ENCODE measurements around the gene TP53.
"Not testable (repeated sequence)": the region's sequence is repeated elsewhere in the genome, so short reads cannot be mapped to it uniquely, and the experiment has no call there.

TP53 gene

GRCh38 chr17:7676533-7676932 is 10.8 kb downstream of the TP53 start:
- no peak for DNase-seq (ENCODE audit: low spot score)
- no peak for FAIRE-seq

GRCh38 chr17:7674934-7675333 is 12.4 kb downstream of the TP53 start:
- FAIRE-seq (no peak), DNase-seq (ENCODE audit: low spot score) (no peak)

- no peak for FAIRE-seq
- DNase-seq (ENCODE audit: low spot score), result no peak
These were observed 14.1 kb downstream of the TP53 start for GRCh38 chr17:7673239-7673638.

GRCh38 chr17:7668482-7668881 is 18.8 kb downstream of the TP53 start:
- no peak for DNase-seq (ENCODE audit: low spot score)
- FAIRE-seq, result no peak

- DNase-seq (ENCODE audit: low spot score) (no peak), FAIRE-seq (no peak)
These were observed 19.5 kb downstream of the TP53 start for GRCh38 chr17:7667656-7668406.

GRCh38 chr17:7656958-7657609 is 30.2 kb downstream of the TP53 start:
- FAIRE-seq (no peak), DNase-seq (ENCODE audit: low spot score) (no peak)

- no peak for DNase-seq (ENCODE audit: low spot score)
- no peak for FAIRE-seq
These were observed 31.8 kb downstream of the TP53 start for GRCh38 chr17:7655541-7655840.

- FAIRE-seq (no peak), DNase-seq (ENCODE audit: low spot score) (no peak)
These were observed 32.3 kb downstream of the TP53 start for GRCh38 chr17:7654832-7655540.

GRCh38 chr17:7652388-7653356 is 34.6 kb downstream of the TP53 start:
- FAIRE-seq, result no peak
- no peak for DNase-seq (ENCODE audit: low spot score)

GRCh38 chr17:7651665-7652387 is 35.5 kb downstream of the TP53 start:
- DNase-seq (ENCODE audit: low spot score) (no peak), FAIRE-seq (no peak)

- no peak for FAIRE-seq
- DNase-seq (ENCODE audit: low spot score), result no peak
These were observed 36.1 kb downstream of the TP53 start for GRCh38 chr17:7651097-7651664.

GRCh38 chr17:7650509-7651096 is 36.7 kb downstream of the TP53 start, which contains the start of gene ATP1B2:
TSS of gene ATP1B2 (plus strand) at chr17:7650926. CDS start at chr17:7651519, 593 bp downstream.
- FAIRE-seq, result no peak
- peak; percentile 58 for DNase-seq (ENCODE audit: low spot score)

GRCh38 chr17:7647018-7647417 is 40.3 kb downstream of the TP53 start:
- FAIRE-seq, result no peak
- no peak for DNase-seq (ENCODE audit: low spot score)

GRCh38 chr17:7646457-7646856 is 40.8 kb downstream of the TP53 start:
- no peak for FAIRE-seq
- DNase-seq (ENCODE audit: low spot score), result no peak

- no peak for FAIRE-seq
- DNase-seq (ENCODE audit: low spot score), result no peak
These were observed 42.5 kb downstream of the TP53 start for GRCh38 chr17:7644775-7645174.

- FAIRE-seq; DNase-seq (ENCODE audit: low spot score): not testable (repeated sequence)
These were observed 45.7 kb downstream of the TP53 start for GRCh38 chr17:7641635-7642034.

- no peak for FAIRE-seq
- DNase-seq (ENCODE audit: low spot score), result no peak
These were observed 46.5 kb downstream of the TP53 start for GRCh38 chr17:7640783-7641182.

- FAIRE-seq (no peak), DNase-seq (ENCODE audit: low spot score) (no peak)
These were observed 51.1 kb downstream of the TP53 start for GRCh38 chr17:7636163-7636562.

GRCh38 chr17:7634384-7634783 is 52.9 kb downstream of the TP53 start:
- no peak for FAIRE-seq
- no peak for DNase-seq (ENCODE audit: low spot score)

GRCh38 chr17:7633093-7633492 is 54.2 kb downstream of the TP53 start:
- FAIRE-seq (no peak), DNase-seq (ENCODE audit: low spot score) (no peak)
